Gastroesophageal sphincter (tissue), 4 donors: Measurements from ENCODE around the gene DPP7. TPM values are rescaled to one million over a fixed set of nuclear protein-coding genes. Genes with fewer than 3 reads are reported as not detected.

Experiments used
- ATAC-seq: fragments of 150-250 bp; one replicate; pipeline ENCODE4 v1.9.1; 2016; ENCODE audit warnings: mild to moderate bottlenecking, moderate library complexity
- H3K27ac ChIP-seq, 4 donors: fragments of 200-600 bp; sonication (generic) in 3 of 4; 1 replicate in 3 of 4; 2 replicates in 1 of 4; pipeline ENCODE4 v1.5.1; 2016 to 2019
- H3K27me3 ChIP-seq: fragments of 200-600 bp; sonication (generic); one replicate; pipeline ENCODE4 v1.5.1; 2019
- H3K36me3 ChIP-seq, 2 donors: fragments of 200-600 bp; sonication (generic); one replicate each; pipeline ENCODE4 v1.5.1; 2019; ENCODE audit warnings: control low read depth in 1 of 2
- H3K4me1 ChIP-seq, 3 donors: fragments of 200-600 bp; sonication (generic); 1 replicate in 2 of 3; 2 replicates in 1 of 3; pipeline ENCODE4 v1.5.1; 2016 to 2019; ENCODE audit warnings: control low read depth in 2 of 3
- H3K4me3 ChIP-seq, 2 donors: fragments of 200-600 bp; sonication (generic); one replicate each; pipeline ENCODE4 v1.5.1; 2019; ENCODE audit warnings: mild to moderate bottlenecking in 1 of 2, moderate library complexity in 1 of 2
- H3K9me3 ChIP-seq, 3 donors: fragments of 200-600 bp; sonication (generic); one replicate each; pipeline ENCODE4 v1.5.1; 2017 to 2019; ENCODE audit warnings: control low read depth in 2 of 3
- CTCF ChIP-seq, 4 experiments: fragments of 200-600 bp in 2 of 4; fragments of 450-650 bp in 2 of 4; sonication (generic) in 1 of 4; IDR thresholded peaks; one replicate each; pipeline ENCODE4 v1.5.1; 2017 to 2019; ENCODE audit warnings: antibody characterized with exemption in 4 of 4, mild to moderate bottlenecking in 2 of 4, moderate library complexity in 2 of 4
- EP300 ChIP-seq: sonication (generic); formaldehyde crosslinking; IDR thresholded peaks from one replicate; pipeline ENCODE4 v1.6.1; 2017; ENCODE audit warnings: antibody characterized with exemption, mild to moderate bottlenecking
- POLR2A ChIP-seq, 2 donors: fragments of 450-650 bp; IDR thresholded peaks; one replicate each; pipeline ENCODE4 v1.6.1; 2017; ENCODE audit warnings: antibody characterized with exemption in 2 of 2, mild to moderate bottlenecking in 2 of 2, moderate library complexity in 1 of 2
- POLR2AphosphoS5 ChIP-seq: sonication (generic); formaldehyde crosslinking; IDR thresholded peaks from one replicate; pipeline ENCODE4 v1.6.1; 2017; ENCODE audit warnings: antibody characterized with exemption
- WGBS, 2 donors: methylation state at CpG; one replicate each; pipeline ENCODE4 v1.1.5; 2018; ENCODE audit warnings: low coverage in 1 of 2; 5-methylcytosine and 5-hydroxymethylcytosine counted together
- total RNA-seq, 4 donors: library from RNA; depleted of rRNA; stranded (reverse); fragments of >200 nt; gene quantifications; one replicate each; pipeline ENCODE4 v1.1.0, GENCODE V29; 2016

DPP7 gene
- 100 to 1,000 TPM in 3 of 4 donors, 10 to 100 TPM in 1; 74.5 to 124 (median 111) TPM for total RNA-seq

- no peaks in the 10 kb centered on the region for H3K27me3 ChIP-seq
- peak; percentile 25 to 58 for TF ChIP-seq POLR2A (IDR thresholded peaks at IDR 0.05)
- TF ChIP-seq CTCF (IDR thresholded peaks at IDR 0.05), result peak in 1 of 4 experiments; percentile 13
- no peak for TF ChIP-seq EP300
- TF ChIP-seq POLR2AphosphoS5, result no peak
- peaks cover 0 to 36% of the 10 kb centered on the region in 2 donors for H3K36me3 ChIP-seq
- peak within 1 kb of the TSS in 2 of 4 donors; percentile 48 to 74 for H3K27ac ChIP-seq
- WGBS, 2 donors, result no CpG with 5 or more reads among the region's 70 CpGs
- peak; percentile 91 for ATAC-seq
- H3K4me1 ChIP-seq, result peaks cover 0 to 21% (median 11%) of the 10 kb centered on the region in 3 donors
- no peaks in the 10 kb centered on the region for H3K9me3 ChIP-seq
- H3K4me3 ChIP-seq, result peak within 1 kb of the TSS; percentile 40 to 86
Measured at GRCh38 chr9:137114613-137115393, at the start of gene DPP7. DPP7 (minus strand) TSS chr9:137114733; CDS start chr9:137114713, 20 bp downstream.

- Histone ChIP-seq H3K4me1 (peaks cover 5 to 49% (median 32%) of the 10 kb centered on the region in 3 donors), H3K27me3 (peaks cover 100% of the 10 kb centered on the region), H3K4me3 (no peak overlapping the region), H3K36me3 (no peaks in the 10 kb centered on the region), H3K9me3 (no peaks in the 10 kb centered on the region), H3K27ac (no peak overlapping the region)
- TF ChIP-seq CTCF (IDR thresholded peaks at IDR 0.05), result no peak
- no peak for TF ChIP-seq EP300
- no peak for TF ChIP-seq POLR2A (IDR thresholded peaks at IDR 0.05)
- no peak for TF ChIP-seq POLR2AphosphoS5
- ATAC-seq, result no peak
- no CpG with 5 or more reads among the region's 22 CpGs for WGBS, 2 donors
Measured at GRCh38 chr9:137163805-137164204, 49.3 kb upstream of the DPP7 start.

- no peak for ATAC-seq
- Histone ChIP-seq H3K27me3 (peaks cover 100% of the 10 kb centered on the region), H3K4me3 (peak overlapping the region in 1 of 2 donors; percentile 38)
Measured at GRCh38 chr9:137163365-137163715, 48.8 kb upstream of the DPP7 start.

GRCh38 chr9:137162505-137163364, 48.2 kb upstream of the DPP7 start:
- no peaks in the 10 kb centered on the region for H3K9me3 ChIP-seq
- H3K4me1 ChIP-seq, result peaks cover 0 to 38% (median 21%) of the 10 kb centered on the region in 3 donors
- peak overlapping the region in 1 of 2 donors; percentile 38 for H3K4me3 ChIP-seq
- peak in 2 of 4 experiments; percentile 16 to 23 for TF ChIP-seq CTCF (IDR thresholded peaks at IDR 0.05)
- no peak for TF ChIP-seq POLR2AphosphoS5
- H3K27ac ChIP-seq, result no peak overlapping the region
- H3K27me3 ChIP-seq, result peaks cover 100% of the 10 kb centered on the region
- 3% methylated on average over 5 of the region's 74 CpGs; no CpG with 5 or more reads in 1 of the 2 donors for WGBS, 2 donors
- H3K36me3 ChIP-seq, result no peaks in the 10 kb centered on the region
- ATAC-seq, result peak; percentile 18

More at GRCh38 chr9:137163365-137163715, 48.8 kb upstream of the DPP7 start:
- H3K9me3 ChIP-seq, result no peaks in the 10 kb centered on the region
- H3K4me1 ChIP-seq, result peaks cover 3 to 44% (median 27%) of the 10 kb centered on the region in 3 donors
- no peaks in the 10 kb centered on the region for H3K36me3 ChIP-seq
- no peak overlapping the region for H3K27ac ChIP-seq
- TF ChIP-seq POLR2A (IDR thresholded peaks at IDR 0.05), result no peak
- TF ChIP-seq EP300, result no peak
- no peak for TF ChIP-seq POLR2AphosphoS5
- TF ChIP-seq CTCF (IDR thresholded peaks at IDR 0.05), result no peak
- 0% methylated on average over 3 of the region's 26 CpGs; no CpG with 5 or more reads in 1 of the 2 donors for WGBS, 2 donors
